ENCODE data around the gene SLC16A12. TPM values are rescaled to one million over a fixed set of nuclear protein-coding genes. Genes with fewer than 3 reads are reported as not detected.
"Not testable (repeated sequence)": the region's sequence is repeated elsewhere in the genome, so short reads cannot be mapped to it uniquely, and the experiment has no call there.

The SLC16A12 gene
- total RNA-seq, 1 donor from 2014 or later: 1.9 TPM

- peaks cover 57% of the 10 kb centered on the region for H3K27me3 ChIP-seq
- no peaks in the 10 kb centered on the region for H3K36me3 ChIP-seq
- no peak overlapping the region for H3K27ac ChIP-seq
- peaks cover 11% of the 10 kb centered on the region for H3K4me1 ChIP-seq
- no peak for DNase-seq
- no peaks in the 10 kb centered on the region for H3K9me3 ChIP-seq
- intact Hi-C loops (cut with DNase I): no loop called here
- peak overlapping the region; percentile 32 for H3K4me3 ChIP-seq
- TF ChIP-seq CTCF (IDR thresholded peaks at IDR 0.05): no peak
- no peak for ATAC-seq
Observed at GRCh38 chr10:89534826-89535166, 598 bp downstream of the SLC16A12 start.

- Histone ChIP-seq H3K4me1 (peaks cover 11% of the 10 kb centered on the region), H3K27me3 (peaks cover 57% of the 10 kb centered on the region), H3K36me3 (no peaks in the 10 kb centered on the region), H3K9me3 (no peaks in the 10 kb centered on the region), H3K27ac (no peak overlapping the region), H3K4me3 (no peak overlapping the region)
- no peak for ATAC-seq
- TF ChIP-seq CTCF (IDR thresholded peaks at IDR 0.05): no peak
- intact Hi-C loops (cut with DNase I): no loop called here
- DNase-seq: no peak
Observed at GRCh38 chr10:89532476-89532875, 2.9 kb downstream of the SLC16A12 start.

GRCh38 chr10:89531359-89531758 is 4.0 kb downstream of the SLC16A12 start:
- no peaks in the 10 kb centered on the region for H3K9me3 ChIP-seq
- TF ChIP-seq CTCF (IDR thresholded peaks at IDR 0.05): no peak
- H3K36me3 ChIP-seq: no peaks in the 10 kb centered on the region
- intact Hi-C loops (cut with DNase I): no loop called here
- DNase-seq (no peak), ATAC-seq (no peak)
- no peak overlapping the region for H3K27ac ChIP-seq
- H3K4me3 ChIP-seq: no peak overlapping the region
- peaks cover 53% of the 10 kb centered on the region for H3K27me3 ChIP-seq
- peaks cover 13% of the 10 kb centered on the region for H3K4me1 ChIP-seq

- H3K4me3 ChIP-seq; ATAC-seq; H3K9me3 ChIP-seq; H3K36me3 ChIP-seq; intact Hi-C loops (cut with DNase I); DNase-seq; H3K27ac ChIP-seq: not testable (repeated sequence)
- Histone ChIP-seq H3K27me3 (peaks cover 38% of the 10 kb centered on the region), H3K4me1 (peaks cover 15% of the 10 kb centered on the region)
Observed at GRCh38 chr10:89529711-89530110, 5.7 kb downstream of the SLC16A12 start.

GRCh38 chr10:89526358-89526757 is 9.0 kb downstream of the SLC16A12 start:
- TF ChIP-seq CTCF (IDR thresholded peaks at IDR 0.05): no peak
- Histone ChIP-seq H3K27me3 (peaks cover 5% of the 10 kb centered on the region), H3K27ac (no peak overlapping the region), H3K4me1 (peaks cover 10% of the 10 kb centered on the region), H3K9me3 (no peaks in the 10 kb centered on the region), H3K4me3 (no peak overlapping the region), H3K36me3 (no peaks in the 10 kb centered on the region)
- intact Hi-C loops (cut with DNase I): no loop called here
- no peak for ATAC-seq
- no peak for DNase-seq

- intact Hi-C loops (cut with DNase I): no loop called here
Observed at GRCh38 chr10:89525556-89525955, 9.8 kb downstream of the SLC16A12 start.

More at GRCh38 chr10:89525556-89525955, 9.8 kb downstream of the SLC16A12 start:
- Histone ChIP-seq H3K4me1 (peaks cover 10% of the 10 kb centered on the region), H3K27me3 (no peaks in the 10 kb centered on the region), H3K27ac (no peak overlapping the region), H3K4me3 (no peak overlapping the region), H3K9me3 (no peaks in the 10 kb centered on the region), H3K36me3 (no peaks in the 10 kb centered on the region)
- TF ChIP-seq CTCF (IDR thresholded peaks at IDR 0.05): no peak
- DNase-seq: no peak
- no peak for ATAC-seq

Data from upper lobe of right lung (tissue), 1 donor.